ENCODE measurements around the gene FAM174B. TPM values are rescaled to one million over a fixed set of nuclear protein-coding genes. Genes with fewer than 3 reads are reported as not detected.

Gene FAM174B
- total and polyA plus RNA-seq, 12 donors: 3.7 to 16.4 (median 9.9) TPM

DNA sequence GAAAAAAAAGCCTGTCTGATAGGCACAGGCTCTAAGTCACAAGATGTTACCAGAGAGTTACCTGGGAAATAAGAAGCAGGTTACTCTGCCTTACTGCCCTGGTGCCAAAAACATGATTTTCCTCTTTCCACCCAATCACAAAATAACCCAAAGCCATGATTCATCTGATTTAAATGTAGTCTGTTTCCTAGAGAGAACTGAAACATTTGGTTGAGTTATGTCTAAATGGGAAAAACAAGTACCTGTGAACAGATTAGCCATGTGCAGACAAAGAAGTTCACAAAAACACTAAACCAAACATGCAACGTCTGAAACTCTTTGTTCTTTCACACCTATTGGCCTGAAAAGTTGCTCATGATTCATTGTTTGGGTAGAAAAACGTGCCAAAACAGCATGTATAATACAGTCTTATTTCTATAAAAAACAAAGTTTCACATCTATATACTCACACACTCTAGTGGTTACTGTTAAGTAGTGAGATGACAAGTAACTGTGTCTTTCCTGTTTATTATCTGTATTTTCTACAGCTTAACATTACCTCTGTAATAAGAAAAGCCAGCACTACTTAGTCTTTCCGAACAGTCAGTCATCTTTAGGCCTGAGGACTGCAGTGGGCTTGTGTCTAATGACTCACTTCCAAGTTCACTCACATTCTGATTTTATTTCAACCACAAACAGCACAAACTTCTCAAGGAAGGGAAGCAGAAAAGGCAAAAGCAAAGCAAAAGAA lies 30.2 kb downstream of the FAM174B start:
- intact Hi-C loops (cut with DNase I): no loop called here
- H3K4me1 ChIP-seq (replicated peaks in 1 of 2): peaks cover 0 to 17% of the 10 kb centered on the region in 2 donors
- TF ChIP-seq, protein P1, sequence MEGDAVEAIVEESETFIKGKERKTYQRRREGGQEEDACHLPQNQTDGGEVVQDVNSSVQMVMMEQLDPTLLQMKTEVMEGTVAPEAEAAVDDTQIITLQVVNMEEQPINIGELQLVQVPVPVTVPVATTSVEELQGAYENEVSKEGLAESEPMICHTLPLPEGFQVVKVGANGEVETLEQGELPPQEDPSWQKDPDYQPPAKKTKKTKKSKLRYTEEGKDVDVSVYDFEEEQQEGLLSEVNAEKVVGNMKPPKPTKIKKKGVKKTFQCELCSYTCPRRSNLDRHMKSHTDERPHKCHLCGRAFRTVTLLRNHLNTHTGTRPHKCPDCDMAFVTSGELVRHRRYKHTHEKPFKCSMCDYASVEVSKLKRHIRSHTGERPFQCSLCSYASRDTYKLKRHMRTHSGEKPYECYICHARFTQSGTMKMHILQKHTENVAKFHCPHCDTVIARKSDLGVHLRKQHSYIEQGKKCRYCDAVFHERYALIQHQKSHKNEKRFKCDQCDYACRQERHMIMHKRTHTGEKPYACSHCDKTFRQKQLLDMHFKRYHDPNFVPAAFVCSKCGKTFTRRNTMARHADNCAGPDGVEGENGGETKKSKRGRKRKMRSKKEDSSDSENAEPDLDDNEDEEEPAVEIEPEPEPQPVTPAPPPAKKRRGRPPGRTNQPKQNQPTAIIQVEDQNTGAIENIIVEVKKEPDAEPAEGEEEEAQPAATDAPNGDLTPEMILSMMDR (IDR thresholded peaks at IDR 0.05): no peak
- no peak for TF ChIP-seq POLR2A (IDR thresholded peaks at IDR 0.05)
- H3K36me3 ChIP-seq (replicated peaks in 1 of 2): no peaks in the 10 kb centered on the region
- no peak for DNase-seq
- H3K27me3 ChIP-seq: no peaks in the 10 kb centered on the region
- 63 to 72% (median 69%) methylated on average over 3 of the region's 3 CpGs for WGBS, 4 donors
- H3K27ac ChIP-seq: peak overlapping the region in 1 of 5 donors; percentile 54
- H3K9me3 ChIP-seq (replicated peaks in 1 of 3): no peaks in the 10 kb centered on the region
- H3K4me3 ChIP-seq: no peak overlapping the region

DNA sequence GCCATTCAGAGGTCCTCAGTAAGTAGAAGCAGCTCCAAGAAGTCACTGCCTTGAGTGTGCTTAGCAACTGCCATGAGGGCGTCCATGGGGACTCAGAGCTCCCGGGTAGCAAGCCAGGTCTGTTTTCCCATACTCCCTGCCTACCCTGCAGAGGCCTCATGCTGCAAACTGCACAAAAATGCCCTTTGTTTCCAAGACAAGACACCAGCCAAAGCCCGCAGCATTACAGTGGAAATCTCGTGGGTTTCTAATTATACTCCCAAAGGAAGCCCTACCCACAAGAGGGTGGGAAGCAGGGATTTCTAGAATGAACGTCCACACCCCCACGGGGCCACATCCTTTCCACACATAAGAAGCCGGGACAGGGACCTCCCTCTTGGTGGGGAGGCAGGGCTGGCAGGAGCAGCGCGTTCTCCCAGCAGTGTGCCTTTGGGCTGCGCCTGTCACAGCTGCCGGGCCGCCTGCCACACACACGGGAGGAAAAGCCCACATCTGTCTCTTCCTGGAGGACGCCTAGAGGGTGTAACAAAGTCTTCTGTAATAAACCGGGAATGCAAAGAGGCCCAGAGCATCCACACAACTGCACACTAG lies 31.1 kb downstream of the FAM174B start:
- WGBS, 4 donors: 33 to 63% (median 61%) methylated on average over 10 to 15 of the region's 15 CpGs
- DNase-seq: peak in 3 of 7 donors; percentile 24 to 69 (median 38)
- no peak for TF ChIP-seq POLR2A (IDR thresholded peaks at IDR 0.05)
- TF ChIP-seq, protein P1 (IDR thresholded peaks at IDR 0.05): no peak
- H3K27ac ChIP-seq: peak overlapping the region in 1 of 5 donors; percentile 54
- no peaks in the 10 kb centered on the region for H3K36me3 ChIP-seq (replicated peaks in 1 of 2)
- no peaks in the 10 kb centered on the region for H3K9me3 ChIP-seq (replicated peaks in 1 of 3)
- no peaks in the 10 kb centered on the region for H3K27me3 ChIP-seq
- peaks cover 0 to 17% of the 10 kb centered on the region in 2 donors for H3K4me1 ChIP-seq (replicated peaks in 1 of 2)
- intact Hi-C loops (cut with DNase I): no loop called here
- H3K4me3 ChIP-seq: no peak overlapping the region

DNA sequence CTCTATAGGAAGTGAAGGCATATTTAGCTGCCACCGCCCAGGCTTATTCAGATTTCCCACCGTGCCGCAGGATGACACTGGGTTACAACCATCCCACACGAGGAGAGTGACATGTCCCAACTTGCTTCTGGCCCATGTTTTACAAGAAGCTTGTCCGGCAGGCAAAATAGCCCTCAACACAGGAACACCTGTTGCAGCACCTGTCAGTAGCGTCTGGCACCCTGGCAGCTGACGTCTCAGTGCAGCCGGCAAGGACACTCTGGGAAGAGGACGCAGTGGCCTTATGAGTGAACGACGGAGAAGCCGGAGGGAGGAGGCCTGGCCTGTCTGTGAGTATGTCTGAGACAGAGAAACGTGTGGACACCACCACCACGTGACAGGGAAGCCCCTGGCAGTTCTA lies 32.1 kb downstream of the FAM174B start:
- intact Hi-C loops (cut with DNase I): no loop called here
- TF ChIP-seq, protein P1 (IDR thresholded peaks at IDR 0.05): no peak
- peak overlapping the region in 1 of 5 donors; percentile 54 for H3K27ac ChIP-seq
- peaks cover 0 to 17% of the 10 kb centered on the region in 2 donors for H3K4me1 ChIP-seq (replicated peaks in 1 of 2)
- no peaks in the 10 kb centered on the region for H3K27me3 ChIP-seq
- peak in 1 of 7 donors; percentile 77 for DNase-seq
- no peaks in the 10 kb centered on the region for H3K36me3 ChIP-seq (replicated peaks in 1 of 2)
- 73 to 88% (median 84%) methylated on average over 14 of the region's 14 CpGs for WGBS, 4 donors
- H3K4me3 ChIP-seq: no peak overlapping the region
- H3K9me3 ChIP-seq (replicated peaks in 1 of 3): no peaks in the 10 kb centered on the region

DNA sequence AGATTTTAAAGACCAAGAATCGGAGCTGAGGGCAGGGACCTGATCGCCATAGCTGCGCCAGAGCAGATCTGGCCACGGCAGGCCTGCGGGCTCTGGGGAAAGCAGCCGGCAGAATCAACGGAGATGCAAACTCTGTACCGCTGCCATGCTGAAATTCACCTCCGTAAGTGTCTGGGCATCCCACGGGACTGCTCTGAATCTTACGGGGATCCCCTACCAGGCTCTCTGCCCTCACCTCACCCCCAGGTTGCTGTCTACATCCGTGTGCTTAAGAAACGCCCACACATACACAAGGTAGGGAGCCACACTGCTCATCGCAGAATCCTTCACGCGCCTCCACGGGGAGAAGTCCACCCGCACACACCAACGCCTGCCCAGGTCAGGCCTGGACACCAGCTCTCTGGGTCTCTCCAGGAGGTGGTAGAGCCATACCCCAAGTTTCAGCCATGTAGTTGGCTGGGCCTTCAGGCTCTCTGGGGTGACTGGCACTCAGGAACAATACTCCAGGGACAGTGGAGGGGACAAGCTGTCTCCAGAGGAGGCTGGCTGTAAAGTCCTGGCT lies 33.5 kb downstream of the FAM174B start:
- no peak for DNase-seq
- Histone ChIP-seq H3K4me1 (replicated peaks in 1 of 2) (peaks cover 0 to 25% of the 10 kb centered on the region in 2 donors), H3K4me3 (no peak overlapping the region), H3K9me3 (replicated peaks in 1 of 3) (no peaks in the 10 kb centered on the region), H3K27me3 (no peaks in the 10 kb centered on the region), H3K27ac (no peak overlapping the region), H3K36me3 (replicated peaks in 1 of 2) (no peaks in the 10 kb centered on the region)
- intact Hi-C loops (cut with DNase I): no loop called here
- 92 to 96% (median 95%) methylated on average over 9 to 19 of the region's 19 CpGs for WGBS, 4 donors
- TF ChIP-seq, protein P1 (IDR thresholded peaks at IDR 0.05): no peak
- no peak for TF ChIP-seq POLR2A (IDR thresholded peaks at IDR 0.05)

Data from adrenal gland (tissue), 12 donors.